VCaP (cell line): ENCODE data around the gene SYNRG.
A peak's percentile ranks its signal among the peaks of the same experiment; 100 is the strongest.

Experiments used
- H3K27ac ChIP-seq: fragments of 450-650 bp; 2 replicates; pipeline ENCODE4 v1.5.1; 2017
- TF ChIP-seq, protein P1 (sequence below): fragments of 450-650 bp; conservative IDR thresholded peaks from 2 replicates; pipeline ENCODE4 v1.5.1; 2017; ENCODE audit warnings: mild to moderate bottlenecking, moderate library complexity

SYNRG gene

DNA sequence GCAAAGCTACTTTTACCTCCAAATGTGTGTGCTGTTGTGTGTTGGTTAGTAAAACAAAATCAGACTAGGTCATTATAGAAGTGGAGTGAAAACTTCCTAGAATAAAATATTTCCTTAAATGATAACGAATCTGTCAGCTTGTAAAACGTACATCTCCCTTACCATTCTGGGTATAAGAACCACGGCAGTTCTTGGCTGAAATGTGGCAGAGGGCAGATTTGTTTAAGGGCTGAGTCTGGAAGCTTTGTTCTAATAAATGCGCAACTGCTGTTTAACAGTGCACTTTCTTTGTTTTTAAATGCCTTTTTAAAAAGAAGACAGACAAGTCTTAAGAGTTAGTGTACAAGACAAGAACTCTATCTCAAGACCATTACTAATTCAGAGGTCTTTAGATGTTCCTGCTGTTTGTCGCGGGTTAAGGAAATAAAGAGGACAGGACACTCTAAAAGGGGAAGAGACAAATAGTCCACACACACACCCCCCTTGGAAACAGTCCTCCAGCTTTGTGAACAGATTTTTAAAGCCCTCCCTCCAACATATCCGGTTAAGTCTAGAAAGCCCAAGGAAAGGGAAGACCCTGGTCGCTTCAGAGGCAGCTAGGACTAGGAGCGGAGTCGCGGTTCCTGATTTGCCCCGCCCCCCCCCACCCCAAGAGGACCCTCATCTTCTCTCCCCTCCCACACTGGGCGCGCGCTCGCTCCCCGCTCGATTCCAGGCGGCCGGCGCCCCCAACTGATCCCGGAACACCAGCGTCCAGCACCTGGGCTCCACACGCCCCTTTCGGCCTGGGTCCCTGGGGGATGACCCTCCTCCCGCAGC lies 658 bp downstream of the SYNRG start:
- H3K27ac ChIP-seq, result peak overlapping the region; percentile 91
- TF ChIP-seq, protein P1, sequence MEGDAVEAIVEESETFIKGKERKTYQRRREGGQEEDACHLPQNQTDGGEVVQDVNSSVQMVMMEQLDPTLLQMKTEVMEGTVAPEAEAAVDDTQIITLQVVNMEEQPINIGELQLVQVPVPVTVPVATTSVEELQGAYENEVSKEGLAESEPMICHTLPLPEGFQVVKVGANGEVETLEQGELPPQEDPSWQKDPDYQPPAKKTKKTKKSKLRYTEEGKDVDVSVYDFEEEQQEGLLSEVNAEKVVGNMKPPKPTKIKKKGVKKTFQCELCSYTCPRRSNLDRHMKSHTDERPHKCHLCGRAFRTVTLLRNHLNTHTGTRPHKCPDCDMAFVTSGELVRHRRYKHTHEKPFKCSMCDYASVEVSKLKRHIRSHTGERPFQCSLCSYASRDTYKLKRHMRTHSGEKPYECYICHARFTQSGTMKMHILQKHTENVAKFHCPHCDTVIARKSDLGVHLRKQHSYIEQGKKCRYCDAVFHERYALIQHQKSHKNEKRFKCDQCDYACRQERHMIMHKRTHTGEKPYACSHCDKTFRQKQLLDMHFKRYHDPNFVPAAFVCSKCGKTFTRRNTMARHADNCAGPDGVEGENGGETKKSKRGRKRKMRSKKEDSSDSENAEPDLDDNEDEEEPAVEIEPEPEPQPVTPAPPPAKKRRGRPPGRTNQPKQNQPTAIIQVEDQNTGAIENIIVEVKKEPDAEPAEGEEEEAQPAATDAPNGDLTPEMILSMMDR, result no peak

GRCh38 chr17:37607637-37608331 lies 1.4 kb downstream of the SYNRG start:
- H3K27ac ChIP-seq, result peak overlapping the region; percentile 91
- TF ChIP-seq, protein P1, result no peak

GRCh38 chr17:37605813-37606505 lies 3.3 kb downstream of the SYNRG start:
- TF ChIP-seq, protein P1, result no peak
- H3K27ac ChIP-seq, result no peak overlapping the region

DNA sequence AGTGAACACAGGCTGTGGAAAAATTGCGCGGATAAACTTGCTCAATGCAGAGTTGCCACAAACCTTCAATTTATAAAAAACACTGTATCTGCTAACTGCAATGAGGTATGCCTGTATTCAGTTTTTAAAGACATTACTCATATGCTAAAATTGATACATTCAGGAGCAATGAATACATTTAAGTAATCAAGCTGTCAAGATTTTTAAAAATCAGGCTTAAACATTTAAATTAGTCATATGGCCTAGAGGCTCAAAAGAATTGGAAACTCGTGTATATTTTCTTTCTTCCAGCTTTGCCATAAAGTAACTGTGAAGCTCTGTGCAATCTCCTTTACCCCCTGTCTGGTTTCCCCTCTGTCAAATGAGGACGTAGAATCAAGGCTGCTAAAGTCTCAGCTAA lies 4.1 kb downstream of the SYNRG start:
- no peak overlapping the region for H3K27ac ChIP-seq

DNA sequence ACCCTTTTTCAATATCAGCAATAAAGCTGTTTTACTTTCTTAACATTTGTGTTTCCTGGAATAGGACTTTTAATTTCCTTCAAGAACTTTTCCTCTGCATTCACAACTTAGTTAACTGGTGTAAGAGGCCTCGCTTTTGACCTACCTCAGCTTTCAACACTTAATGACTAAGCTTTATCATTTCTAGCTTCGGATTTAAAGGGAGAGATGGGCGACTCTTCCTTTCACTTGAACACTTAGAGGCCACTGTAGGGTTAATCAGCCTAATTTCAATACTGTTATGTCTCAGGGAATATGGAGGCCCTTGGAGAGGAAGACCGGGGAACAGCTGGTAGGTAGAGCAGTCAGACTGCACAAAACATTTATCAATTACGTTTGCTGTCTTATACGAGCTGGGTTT lies 4.7 kb downstream of the SYNRG start:
- H3K27ac ChIP-seq, result no peak overlapping the region
- TF ChIP-seq, protein P1, result no peak

More for the DNA sequence above, 4.1 kb downstream of the SYNRG start:
- TF ChIP-seq, protein P1, result no peak

DNA sequence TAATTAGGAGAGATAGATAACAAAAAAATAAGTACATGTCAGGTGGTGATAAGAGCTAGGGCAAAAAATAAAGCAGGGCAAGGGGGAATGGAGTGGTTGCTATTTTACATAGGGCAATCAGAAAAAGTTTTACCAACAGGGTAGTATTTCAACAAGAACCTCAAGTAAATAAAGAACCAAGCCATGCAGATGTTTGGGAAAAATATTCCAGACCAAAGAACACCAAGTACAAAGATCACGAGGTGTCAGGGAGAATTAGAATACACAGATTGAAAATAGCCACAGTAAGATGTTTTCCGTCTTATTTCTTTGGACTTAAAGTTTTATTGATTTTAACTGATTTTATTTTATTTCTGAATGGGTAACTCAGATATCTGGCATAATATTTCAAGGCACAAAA lies 11.1 kb downstream of the SYNRG start:
- TF ChIP-seq, protein P1, result no peak
- no peak overlapping the region for H3K27ac ChIP-seq

DNA sequence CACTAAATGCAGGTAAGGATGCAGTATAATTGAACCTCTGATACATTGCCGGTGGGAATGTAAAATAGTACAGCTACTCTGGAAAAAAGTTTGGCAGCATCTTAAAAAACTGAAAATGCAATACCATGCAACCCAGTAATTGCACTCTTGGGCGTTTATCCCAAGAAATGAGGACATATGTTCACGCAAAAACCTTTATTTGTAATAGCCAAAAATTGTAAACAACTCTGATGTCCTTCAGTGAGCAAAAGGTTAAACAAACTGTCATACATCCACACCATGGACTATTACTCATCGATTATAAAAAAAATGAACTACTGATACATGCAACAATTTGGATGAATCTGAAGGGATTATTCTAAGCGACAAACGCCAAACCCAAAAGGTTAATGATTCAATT lies 16.9 kb downstream of the SYNRG start:
- no peak overlapping the region for H3K27ac ChIP-seq
- TF ChIP-seq, protein P1, result no peak
